Fibroblast of mammary gland (primary cell): Measurements from ENCODE around the gene CTDP1.
"Not testable (repeated sequence)": the region's sequence is repeated elsewhere in the genome, so short reads cannot be mapped to it uniquely, and the experiment has no call there.

Experiments used
- DNase-seq: peaks from one replicate; pipeline ENCODE4 v3.0.0-alpha.2; 2010; ENCODE audit warnings: low read depth
- H3K4me3 ChIP-seq: 2 replicates; pipeline ENCODE4 v1.5.1; 2011; ENCODE audit warnings: low read depth, mild to moderate bottlenecking, low read length, moderate library complexity; ENCODE audit not compliant: control insufficient read depth
- CTCF ChIP-seq: conservative IDR thresholded peaks from 2 replicates; pipeline ENCODE4 v1.5.1; 2011; ENCODE audit warnings: low read depth, low read length, inconsistent platforms; ENCODE audit not compliant: control insufficient read depth, insufficient read depth

Gene CTDP1

GRCh38 chr18:79717059-79717458, 37.5 kb downstream of the CTDP1 start:
- no peak for TF ChIP-seq CTCF
- no peak for DNase-seq
- no peak overlapping the region for H3K4me3 ChIP-seq

GRCh38 chr18:79717555-79718074, 38.0 kb downstream of the CTDP1 start:
- DNase-seq = no peak
- no peak for TF ChIP-seq CTCF

GRCh38 chr18:79718126-79718525, 38.5 kb downstream of the CTDP1 start:
- no peak overlapping the region for H3K4me3 ChIP-seq
- DNase-seq = no peak
- TF ChIP-seq CTCF = no peak

More at GRCh38 chr18:79717555-79718074, 38.0 kb downstream of the CTDP1 start:
- H3K4me3 ChIP-seq = no peak overlapping the region

- no peak for DNase-seq
- no peak overlapping the region for H3K4me3 ChIP-seq
- no peak for TF ChIP-seq CTCF
Measured at GRCh38 chr18:79718878-79719477, 39.4 kb downstream of the CTDP1 start.

- not testable (repeated sequence) for DNase-seq, H3K4me3 ChIP-seq
Measured at GRCh38 chr18:79719478-79720358, 40.1 kb downstream of the CTDP1 start.

GRCh38 chr18:79720359-79720733, 40.7 kb downstream of the CTDP1 start:
- TF ChIP-seq CTCF = no peak
- no peak for DNase-seq
- no peak overlapping the region for H3K4me3 ChIP-seq

GRCh38 chr18:79723036-79723435, 43.4 kb downstream of the CTDP1 start:
- TF ChIP-seq CTCF = no peak
- H3K4me3 ChIP-seq = no peak overlapping the region
- no peak for DNase-seq
